Stimulated activated CD4-positive, alpha-beta T cell treated with anti-CD3 and anti-CD28 coated beads, Interleukin-1b, Interleukin-23, amount 100 ng/mL, for 48 hours (primary cell): ENCODE measurements around the gene CAV3.

Source experiments
- DNase-seq: peaks from one replicate; pipeline ENCODE4 v3.0.0-alpha.2; 2020

CAV3 gene

DNA sequence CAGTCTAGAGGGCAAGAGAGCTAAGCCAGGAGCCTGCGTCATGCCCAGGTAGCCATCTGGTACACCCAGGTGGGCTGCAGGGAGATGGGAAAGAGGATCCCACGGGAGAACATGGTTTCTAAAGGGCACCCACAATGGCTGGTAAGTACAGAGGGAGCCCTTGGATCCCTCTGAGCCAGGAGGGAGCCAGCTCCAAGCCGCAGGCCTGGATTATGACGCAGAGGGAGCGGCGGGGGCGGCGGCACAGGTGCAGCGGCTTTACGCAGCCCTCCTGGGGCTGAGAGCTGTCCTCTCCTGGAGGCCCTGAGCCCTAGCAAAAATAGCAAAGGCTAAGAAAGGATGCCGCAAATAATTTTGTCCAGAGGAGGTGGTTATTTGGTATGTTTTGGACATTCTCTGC lies 2.8 kb downstream of the CAV3 start:
- DNase-seq = no peak

DNA sequence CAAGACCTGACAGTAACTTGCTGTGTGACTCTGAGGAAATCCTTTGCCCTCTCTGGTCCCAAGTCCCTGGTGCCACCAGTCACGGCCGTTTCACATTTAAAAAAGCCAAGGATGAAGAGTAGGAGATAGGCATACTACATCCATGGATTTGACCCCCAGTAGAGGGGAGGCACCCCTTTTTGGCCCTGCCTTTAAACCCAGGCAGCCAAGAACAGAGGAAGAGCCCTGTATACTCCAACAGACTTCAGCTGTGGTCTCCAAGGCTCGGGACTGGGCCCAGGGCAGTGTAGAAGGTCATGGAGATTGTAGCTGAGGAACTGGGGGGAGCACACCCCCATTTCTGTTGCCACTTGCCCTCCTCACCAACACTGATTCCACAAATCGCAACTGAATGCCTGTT lies 3.7 kb downstream of the CAV3 start:
- no peak for DNase-seq

DNA sequence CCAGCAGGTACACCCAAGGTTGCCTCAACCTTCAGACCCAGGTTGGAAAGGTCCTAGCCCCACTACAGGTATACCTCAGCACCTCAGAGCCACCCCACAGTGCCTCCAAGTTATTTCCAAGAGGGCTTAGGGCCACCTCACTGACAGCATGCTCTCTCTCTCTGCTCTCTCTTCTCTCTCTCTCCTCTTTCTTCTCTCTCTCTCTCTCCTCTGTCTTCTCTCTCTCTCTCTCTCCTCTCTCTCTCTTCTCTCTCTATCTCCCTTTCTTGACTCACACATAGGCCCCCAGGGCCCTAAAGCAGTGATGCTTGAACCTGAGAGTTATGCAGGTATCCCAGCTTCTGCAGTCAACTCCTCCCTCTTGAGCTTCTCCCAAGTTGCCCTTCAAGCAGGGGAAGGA lies 4.2 kb downstream of the CAV3 start:
- no peak for DNase-seq

DNA sequence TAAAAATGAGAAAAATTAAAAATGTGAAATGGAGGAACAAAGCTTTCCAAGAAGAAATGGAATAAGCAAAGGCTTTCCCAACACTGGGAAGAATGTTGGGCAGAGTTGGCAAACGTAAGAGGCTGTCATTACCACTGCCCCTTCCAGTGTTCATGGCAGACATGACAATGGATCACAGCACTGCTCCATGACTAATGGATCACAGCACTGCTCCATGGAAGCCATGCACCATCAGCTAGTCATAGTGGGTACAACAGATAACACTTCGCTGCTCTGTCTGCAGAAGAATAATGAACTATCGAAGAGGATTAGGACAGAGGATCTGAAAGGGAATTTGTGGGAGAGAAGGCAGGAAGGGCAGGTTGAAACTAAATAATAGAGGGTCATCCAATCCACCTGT lies 5.0 kb downstream of the CAV3 start:
- no peak for DNase-seq

DNA sequence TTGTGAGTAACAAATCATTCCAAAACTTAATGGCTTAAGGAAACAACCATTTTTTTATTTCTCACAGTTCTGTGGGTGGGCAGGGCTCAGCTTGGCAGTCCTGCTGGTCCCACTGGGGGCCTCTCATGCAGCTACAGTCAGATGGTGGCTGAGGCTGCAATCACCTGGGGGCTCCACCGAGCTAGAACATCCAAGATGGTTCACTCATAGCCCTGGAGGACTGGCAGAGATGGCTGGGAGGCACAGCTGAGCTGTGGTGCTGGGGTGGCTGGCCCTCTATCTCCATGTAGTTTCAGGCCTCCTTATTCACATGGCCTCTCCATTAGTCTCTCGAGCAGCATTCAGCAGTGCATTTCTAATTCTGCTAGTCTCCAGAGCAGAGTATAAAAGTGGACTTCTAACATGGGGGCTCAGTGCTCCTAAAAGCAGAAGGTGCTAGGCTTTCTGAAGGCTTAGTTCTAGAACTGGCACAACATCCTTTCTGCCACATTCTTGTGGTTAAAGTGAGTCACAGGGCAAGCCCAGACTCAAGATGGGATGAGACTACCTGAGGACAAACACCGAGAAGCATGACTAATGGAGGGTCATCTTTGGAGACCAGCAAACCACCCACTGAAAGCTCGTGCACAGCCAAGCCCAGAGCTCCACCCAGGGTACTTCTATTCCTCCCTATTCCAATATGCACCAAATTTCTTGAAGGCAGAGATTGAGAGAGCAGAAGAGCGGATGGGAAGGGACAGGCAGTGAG lies 6.3 kb downstream of the CAV3 start:
- peak; percentile 16 for DNase-seq

DNA sequence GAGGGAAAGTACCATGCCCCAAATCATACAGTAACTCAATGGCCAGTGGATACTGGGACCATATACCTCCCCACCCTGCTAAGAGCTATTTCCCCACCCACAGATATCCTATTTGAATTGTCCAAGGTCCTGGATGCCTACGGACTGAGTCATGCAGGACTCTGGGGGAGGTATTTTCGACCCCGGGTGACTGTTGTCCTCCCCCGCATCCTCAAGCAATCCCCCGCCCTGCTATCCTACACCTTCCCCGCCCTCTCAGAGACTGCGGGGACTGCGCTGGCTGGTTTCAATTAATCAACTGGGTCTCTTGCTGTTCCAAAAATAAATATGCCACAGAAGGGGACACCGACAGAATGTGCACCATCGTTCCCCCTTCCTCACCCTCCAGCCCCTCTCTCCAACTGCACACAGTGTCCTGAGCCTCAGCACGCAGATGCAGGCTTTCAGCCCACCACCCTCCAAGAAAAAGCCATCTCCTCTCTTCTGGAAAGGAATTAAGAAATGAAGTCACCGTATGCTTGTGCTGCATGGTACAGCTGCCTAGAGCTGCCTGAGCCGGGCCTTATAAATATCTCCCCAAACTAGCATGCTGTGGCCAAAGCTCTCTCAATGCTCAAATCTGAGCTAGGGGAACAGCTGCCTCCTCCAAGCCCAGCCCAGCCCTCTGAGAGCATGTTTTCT lies 8.1 kb downstream of the CAV3 start:
- DNase-seq = no peak

DNA sequence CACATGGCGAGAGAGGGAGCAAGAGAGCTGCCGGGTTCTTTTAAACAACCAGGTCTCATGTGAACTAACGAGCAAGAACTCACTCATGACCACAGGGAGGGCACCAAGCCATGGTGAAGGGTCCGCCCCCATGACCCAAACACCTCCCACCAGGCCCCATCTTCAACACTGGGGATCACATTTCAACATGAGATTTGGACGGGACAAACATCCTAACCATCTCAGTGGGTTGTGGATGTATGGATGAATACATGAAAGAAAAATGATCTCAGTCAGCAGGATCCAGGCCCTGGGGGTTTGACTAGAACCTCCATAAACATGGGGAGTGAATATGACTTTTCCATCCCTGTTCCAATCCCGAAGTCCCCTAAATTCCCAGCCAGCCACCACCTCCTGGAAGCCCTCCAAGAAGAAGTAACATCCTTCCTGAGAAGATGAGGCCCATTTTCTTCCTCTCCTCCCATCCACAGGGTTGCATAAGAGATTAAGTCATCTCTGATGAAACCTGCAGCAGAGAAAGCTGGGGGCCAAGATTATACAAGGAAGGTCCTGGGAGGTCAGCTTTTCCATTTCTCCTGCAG lies 9.5 kb downstream of the CAV3 start:
- DNase-seq = no peak

DNA sequence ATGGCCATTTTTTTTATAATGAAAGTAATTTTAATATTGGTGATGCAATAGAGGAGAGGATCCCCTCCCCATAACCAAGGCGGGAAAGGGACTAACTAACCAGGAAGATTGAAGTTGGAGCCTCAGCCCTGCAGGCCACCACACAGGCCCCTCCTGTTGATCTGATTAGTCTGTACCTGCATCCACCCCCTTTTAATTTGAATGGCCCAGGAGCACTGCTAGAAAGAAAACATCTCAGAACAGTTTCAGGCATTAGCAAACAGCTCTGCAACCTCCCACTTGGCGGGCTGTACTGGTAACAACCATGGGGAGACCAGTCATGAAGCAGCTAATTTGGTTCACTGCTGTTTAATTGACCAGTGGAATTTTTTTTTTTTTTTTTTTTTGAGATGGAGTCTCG lies 10.3 kb downstream of the CAV3 start:
- no peak for DNase-seq

DNA sequence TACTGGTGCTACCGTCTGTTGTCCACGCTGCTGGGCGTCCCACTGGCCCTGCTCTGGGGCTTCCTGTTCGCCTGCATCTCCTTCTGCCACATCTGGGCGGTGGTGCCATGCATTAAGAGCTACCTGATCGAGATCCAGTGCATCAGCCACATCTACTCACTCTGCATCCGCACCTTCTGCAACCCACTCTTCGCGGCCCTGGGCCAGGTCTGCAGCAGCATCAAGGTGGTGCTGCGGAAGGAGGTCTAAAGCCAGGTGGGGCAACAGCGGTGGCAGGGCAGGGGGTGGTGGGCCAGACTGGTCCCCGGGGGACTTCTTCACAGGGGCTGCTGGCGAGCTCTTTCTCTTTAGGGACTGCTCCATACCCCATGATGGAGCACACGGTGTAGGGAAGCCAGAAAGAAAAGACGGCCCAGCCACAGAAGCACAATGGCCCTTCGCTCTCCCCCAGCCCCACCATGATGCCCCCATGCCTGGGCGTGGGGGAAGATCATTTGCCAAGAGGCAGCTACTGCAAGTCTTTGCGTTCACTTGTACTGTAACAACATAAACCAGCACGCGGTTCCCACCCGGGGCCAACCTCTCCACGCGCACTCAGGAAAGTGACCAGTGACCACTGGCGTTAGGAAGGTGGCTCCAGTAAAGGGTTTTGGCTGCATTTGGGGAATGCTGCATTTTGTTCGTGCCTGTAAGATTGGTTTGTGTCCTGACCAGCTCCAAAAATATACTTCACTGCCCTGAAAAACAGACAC lies 12.2 kb downstream of the CAV3 start:
- DNase-seq = no peak

DNA sequence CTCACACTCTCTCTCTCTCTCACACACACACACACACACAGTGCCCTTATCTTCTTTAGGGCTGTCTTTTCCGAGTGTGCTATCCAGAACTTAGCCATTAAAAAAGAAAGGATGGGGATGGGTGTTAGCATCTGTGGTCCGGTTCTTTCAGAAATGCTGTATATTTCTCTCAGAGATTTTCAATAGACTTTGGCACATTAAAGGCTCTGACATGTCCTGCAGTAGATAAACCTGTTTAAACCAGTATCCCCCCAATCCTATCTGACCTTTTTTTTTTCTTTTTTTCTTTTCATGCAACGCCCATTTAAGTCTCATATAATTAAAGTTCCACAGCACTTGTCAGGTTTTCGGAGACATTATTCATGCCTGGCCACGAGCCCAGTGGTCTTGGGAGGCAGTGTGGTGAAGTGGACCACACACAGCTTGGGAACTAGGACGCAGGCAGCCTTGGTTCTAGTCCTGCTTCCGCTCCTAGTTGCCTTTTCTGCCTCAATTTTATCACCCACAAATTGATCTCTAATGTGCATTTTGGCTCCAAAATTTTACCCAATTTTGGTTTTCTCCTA lies 13.3 kb downstream of the CAV3 start:
- DNase-seq = no peak

DNA sequence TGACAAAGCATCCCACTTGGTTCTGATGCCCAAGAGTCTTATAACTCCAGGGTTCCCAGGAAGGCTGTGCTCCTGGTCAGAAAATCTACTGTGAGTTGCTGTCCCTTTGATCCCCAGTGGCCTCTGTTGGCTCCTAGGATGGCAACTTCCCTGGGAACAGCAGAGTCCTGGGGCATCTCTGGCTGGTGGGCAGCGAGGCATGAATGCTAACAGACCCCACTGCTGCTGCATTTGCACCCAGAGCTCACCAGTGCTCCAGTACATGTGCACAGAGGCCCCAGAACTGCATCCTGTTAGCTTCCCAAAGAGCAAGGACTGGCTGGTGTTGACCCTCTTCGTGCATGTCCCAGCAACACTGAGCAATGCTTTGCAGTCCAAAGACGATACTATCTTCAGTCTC lies 15.7 kb downstream of the CAV3 start:
- no peak for DNase-seq

DNA sequence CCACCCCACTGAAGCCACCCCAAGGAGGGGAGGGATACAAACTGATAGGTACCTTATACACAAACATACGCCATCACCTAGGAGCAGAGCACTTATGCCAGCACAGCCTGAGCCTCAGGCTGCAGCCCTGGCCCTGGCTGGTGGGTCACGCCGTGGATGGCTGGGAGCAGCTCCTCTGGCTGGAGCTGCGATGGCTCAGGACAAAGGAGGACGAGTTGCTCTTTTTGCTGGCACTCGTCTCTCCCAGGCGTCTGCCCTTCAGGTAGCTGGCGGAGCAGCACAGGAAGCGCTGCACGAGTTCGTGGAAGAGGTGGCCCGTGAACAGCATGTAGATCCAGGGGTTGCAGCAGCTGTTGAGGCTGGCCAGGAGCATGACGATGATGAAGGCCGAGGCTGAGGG lies 19.2 kb downstream of the CAV3 start:
- no peak for DNase-seq

DNA sequence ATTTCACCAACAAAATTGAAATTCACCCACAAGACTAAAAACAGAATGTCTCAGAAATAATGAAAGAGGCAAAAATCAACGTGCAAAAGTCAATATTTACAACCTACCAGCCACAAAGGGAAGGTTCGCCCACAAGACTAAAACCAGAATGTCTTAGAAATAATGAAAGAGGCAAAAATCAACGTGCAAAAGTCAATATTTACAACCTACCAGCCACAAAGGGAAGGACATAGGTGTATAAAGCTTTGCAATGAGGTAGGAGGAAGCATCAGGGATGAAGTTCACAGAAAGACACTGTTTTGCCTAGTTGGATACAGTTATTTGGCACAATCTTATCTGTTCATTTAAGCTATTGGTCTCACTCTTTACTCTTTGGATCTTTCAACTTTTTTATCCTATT lies 21.5 kb downstream of the CAV3 start:
- no peak for DNase-seq

DNA sequence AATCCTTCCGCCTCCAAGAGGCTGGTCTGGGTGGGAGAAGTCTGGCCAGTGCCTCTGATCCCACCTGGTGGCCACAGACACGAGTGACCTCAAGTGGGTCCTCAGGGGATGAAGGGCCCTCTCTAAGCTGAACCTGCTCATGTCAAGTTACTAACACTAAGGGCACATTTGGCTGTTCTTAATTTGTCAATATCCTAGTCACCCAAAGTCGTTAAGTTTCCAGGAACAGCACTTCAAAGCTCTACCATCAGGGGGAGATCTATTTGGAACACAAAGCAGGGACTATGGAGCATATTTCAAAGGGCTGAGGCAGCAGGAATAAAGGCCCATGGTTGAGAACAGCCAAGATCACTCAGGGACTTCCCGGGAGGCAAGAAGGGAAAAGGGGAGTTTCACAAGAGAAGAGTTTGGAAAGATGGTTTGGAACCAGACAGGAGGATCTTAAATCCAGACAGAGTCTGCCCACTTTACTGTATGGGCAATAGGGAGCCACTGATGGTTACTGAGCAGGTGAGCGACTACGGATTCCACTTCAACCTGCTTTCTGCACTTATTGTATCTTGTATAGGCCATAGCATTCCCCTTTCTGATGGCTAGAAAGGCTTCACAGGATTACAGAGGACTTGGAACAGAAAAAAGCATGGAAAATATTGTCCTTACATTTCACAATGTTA lies 22.1 kb downstream of the CAV3 start:
- DNase-seq = no peak

DNA sequence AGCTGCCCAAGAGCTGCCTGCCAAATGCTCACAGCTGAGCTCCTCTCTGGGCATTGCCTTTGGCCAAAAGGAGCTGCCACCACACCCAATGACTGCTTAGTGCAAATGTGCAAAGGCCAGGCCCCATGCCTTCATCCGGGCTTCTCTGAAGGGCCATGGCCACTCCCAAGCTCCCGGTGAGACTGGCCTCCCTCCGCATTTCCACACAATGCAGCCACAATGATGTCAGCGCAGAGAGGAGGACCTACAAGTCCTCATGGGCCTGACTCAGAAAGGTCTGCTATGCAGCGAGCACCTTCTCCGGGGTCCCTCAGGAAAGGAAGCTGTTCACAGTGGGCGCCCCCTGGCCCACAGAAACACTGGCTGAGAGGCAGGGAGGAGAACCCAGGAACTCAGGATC lies 23.1 kb downstream of the CAV3 start:
- DNase-seq = no peak

DNA sequence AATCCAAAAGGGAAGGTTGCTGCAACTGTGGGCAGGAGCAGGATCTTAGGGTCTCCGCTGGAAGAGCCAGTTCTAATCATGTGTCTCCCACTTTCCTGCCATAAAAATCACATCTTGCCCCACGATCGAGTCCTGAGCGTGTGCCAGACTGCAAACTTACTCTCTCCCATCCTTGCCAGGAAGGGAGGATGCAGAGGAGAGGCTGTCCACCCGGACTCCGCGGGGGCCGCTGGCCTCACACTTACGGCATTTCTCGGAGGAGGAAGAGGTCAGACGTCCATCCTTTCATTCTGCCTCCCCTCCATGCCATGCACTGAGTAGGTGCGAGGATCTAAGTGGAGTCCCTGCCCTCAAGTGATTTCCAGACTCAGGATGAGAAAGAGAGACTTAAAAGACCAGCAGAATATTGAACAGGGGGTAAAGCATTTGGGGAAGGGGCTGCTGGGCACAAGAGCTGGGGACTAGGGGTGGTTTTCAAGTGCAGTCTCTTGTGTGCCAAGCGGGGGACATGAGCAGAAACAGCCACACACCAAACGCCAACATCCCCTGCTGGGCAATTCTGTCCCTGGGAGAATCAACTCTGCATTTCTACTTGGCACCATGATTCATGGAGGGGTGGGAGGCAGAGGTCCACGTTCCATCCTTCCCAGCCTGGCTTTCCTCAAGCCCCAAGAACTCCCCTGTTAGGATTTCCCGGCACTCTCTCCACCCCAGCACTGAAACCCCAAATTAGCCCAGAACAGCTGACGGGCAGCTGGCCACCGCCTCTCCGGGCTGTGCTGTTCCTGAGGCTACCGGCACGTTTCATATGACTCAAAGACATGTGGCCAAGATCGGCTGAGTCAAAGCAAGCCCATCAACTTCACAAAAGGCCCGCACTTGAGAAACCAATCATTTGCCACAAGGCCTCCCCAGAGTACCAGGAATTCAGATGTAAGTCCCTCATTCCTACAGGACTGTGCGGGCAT lies 24.2 kb downstream of the CAV3 start:
- no peak for DNase-seq

DNA sequence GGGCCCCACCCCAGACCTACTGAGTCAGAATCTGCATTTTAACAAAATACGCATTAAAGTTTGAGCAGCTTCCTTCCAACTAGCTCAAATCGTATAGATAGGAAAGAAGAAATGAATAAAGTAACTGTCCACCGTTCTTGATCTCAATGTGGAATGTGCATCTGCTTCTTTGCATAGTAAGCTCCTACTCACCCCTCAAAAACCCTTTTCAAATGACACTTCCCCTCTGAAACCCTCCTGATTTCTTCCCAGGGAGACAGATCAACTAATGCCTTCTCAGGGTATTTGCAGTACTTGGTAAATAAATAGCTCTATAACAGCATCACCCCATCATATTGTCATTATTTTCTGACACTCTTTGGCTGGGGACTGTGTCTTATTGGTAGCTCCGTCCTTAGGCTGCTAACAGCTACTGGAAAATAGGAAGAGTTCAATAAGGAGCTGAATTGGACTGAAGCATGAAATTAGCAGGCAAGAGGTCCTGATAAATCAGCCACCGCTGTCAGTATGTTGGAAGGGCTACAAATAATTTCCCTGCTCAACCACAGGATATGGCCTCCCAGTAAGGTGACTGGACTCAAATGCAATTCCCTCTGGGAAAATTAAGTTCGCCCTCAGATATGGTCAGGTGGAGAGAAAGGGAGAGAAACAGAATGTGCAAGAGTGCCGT lies 25.6 kb downstream of the CAV3 start:
- DNase-seq = no peak

DNA sequence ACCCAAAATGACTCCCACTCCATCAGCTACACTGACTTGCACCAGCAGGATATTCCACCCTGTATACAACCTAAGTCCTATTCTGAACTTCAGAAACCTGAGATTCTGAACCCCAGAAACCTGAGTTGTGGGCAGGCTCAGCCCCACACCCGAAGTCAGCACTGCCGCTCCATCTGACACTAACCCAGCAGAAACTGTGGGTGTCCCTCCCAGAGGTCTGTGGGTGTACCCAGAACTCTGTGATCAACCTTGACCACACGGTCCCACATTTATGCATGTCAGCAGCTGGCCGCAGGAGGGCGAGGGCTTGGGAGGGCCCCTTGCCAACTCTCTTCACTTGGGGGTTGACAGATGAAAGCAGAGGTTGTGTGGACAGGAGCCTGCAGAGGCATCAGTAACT lies 26.5 kb downstream of the CAV3 start:
- no peak for DNase-seq

DNA sequence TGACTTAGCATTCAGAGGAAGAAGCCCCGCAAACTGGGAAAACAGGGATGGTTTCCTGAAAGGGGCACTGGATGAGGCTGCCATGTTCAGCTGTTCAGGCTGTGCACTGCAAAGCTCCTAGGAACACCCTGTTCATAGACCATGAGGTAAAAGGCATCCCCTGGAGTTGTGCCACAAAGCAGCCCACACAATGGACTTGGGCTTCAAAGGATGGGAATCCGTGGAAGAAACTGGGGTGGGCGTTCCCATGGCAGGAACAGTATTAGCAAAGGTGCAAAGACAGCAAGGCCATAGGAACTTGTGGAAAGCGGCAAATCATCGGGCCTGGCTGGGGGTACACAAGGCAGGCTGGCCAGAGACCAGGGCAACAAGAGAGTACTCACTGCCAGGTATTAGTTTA lies 26.9 kb downstream of the CAV3 start:
- DNase-seq = no peak

DNA sequence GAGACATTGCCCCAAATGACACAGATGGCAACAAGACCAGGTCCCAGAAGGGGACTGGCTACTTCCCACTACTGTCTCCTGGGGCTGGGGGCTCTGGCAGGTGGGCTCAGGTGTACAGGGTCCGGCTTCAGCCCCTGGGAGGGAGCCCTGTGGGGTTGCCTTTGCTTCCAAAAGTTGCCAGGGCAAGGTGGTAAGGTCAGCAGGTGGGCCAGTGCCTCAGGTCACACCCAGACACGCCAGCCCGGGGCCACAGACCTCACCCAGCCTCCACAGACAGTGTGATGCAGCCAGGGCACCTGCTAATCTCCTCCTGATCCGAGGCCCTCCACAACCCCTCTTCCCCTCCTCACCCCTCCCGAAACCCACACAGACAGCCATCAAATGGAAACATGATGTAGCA lies 28.3 kb downstream of the CAV3 start:
- no peak for DNase-seq
